ENCODE measurements around the gene R3HDML. TPM values are rescaled to one million over a fixed set of nuclear protein-coding genes. Genes with fewer than 3 reads are reported as not detected.

The R3HDML gene
- total RNA-seq, 2 experiments from 2014 or later = not detected

GRCh38 chr20:44328428-44328827 lies 8.4 kb upstream of the R3HDML start:
- H3K27me3 Mint-ChIP-seq = peaks cover under 1% of the 10 kb centered on the region
- peaks cover 5% of the 10 kb centered on the region for H3K4me1 ChIP-seq (ENCODE audit: insufficient read depth, low read length)
- H3K4me3 Mint-ChIP-seq = no peak overlapping the region
- H3K36me3 Mint-ChIP-seq (ENCODE audit: low read depth) = no peaks in the 10 kb centered on the region
- no peaks in the 10 kb centered on the region for H3K9me3 Mint-ChIP-seq
- no peaks in the 10 kb centered on the region for H3K36me3 ChIP-seq (ENCODE audit: insufficient read depth, low read length)
- no peaks in the 10 kb centered on the region for H3K9me3 ChIP-seq (ENCODE audit: control insufficient read depth in 1 of 2, insufficient read depth in 1 of 2, low read length in 2 of 2)
- no peak for TF ChIP-seq CTCF (IDR thresholded peaks at IDR 0.05)
- no peak overlapping the region for H3K27ac Mint-ChIP-seq
- intact Hi-C loops (cut with DNase I, micrococcal nuclease) = no loop called here
- H3K27ac ChIP-seq (ENCODE audit: low read depth in 1 of 2, low read length in 2 of 2) = no peak overlapping the region
- DNase-seq = no peak
- ChIA-PET POLR2A (no interaction called here), CTCF (interaction anchor here (4.0 kb wide), 1 partner anchor 17 kb away, joined by 13 read pairs; the partner anchor contains the start of gene FITM2)
- no peaks in the 10 kb centered on the region for H3K27me3 ChIP-seq (ENCODE audit: control insufficient read depth in 1 of 2, insufficient read depth in 2 of 2, low read length in 2 of 2)
- no peak overlapping the region for H3K4me3 ChIP-seq (ENCODE audit: low read length)
- ATAC-seq (ENCODE audit: poor library complexity) = no peak
- no peaks in the 10 kb centered on the region for H3K4me1 Mint-ChIP-seq (ENCODE audit: low read depth)

- no peak for TF ChIP-seq CTCF (IDR thresholded peaks at IDR 0.05)
- ATAC-seq (ENCODE audit: poor library complexity) (no peak), DNase-seq (no peak)
- Histone ChIP-seq H3K4me1 (ENCODE audit: insufficient read depth, low read length) (peaks cover 5% of the 10 kb centered on the region), H3K36me3 (ENCODE audit: insufficient read depth, low read length) (no peaks in the 10 kb centered on the region), H3K27ac (ENCODE audit: low read depth in 1 of 2, low read length in 2 of 2) (no peak overlapping the region), H3K9me3 (ENCODE audit: control insufficient read depth in 1 of 2, insufficient read depth in 1 of 2, low read length in 2 of 2) (no peaks in the 10 kb centered on the region), H3K4me3 (ENCODE audit: low read length) (no peak overlapping the region), H3K27me3 (ENCODE audit: control insufficient read depth in 1 of 2, insufficient read depth in 2 of 2, low read length in 2 of 2) (peaks cover 0 to 4% of the 10 kb centered on the region in 2 experiments)
- intact Hi-C loops (cut with DNase I, micrococcal nuclease) = no loop called here
- ChIA-PET POLR2A (no interaction called here), CTCF (no interaction called here)
- H3K4me3 Mint-ChIP-seq = no peak overlapping the region
- no peaks in the 10 kb centered on the region for H3K36me3 Mint-ChIP-seq (ENCODE audit: low read depth)
- H3K27ac Mint-ChIP-seq = no peak overlapping the region
- H3K9me3 Mint-ChIP-seq = no peaks in the 10 kb centered on the region
- no peaks in the 10 kb centered on the region for H3K4me1 Mint-ChIP-seq (ENCODE audit: low read depth)
- peaks cover 12% of the 10 kb centered on the region for H3K27me3 Mint-ChIP-seq
These were observed 5.6 kb upstream of the R3HDML start for GRCh38 chr20:44331201-44331600.

GRCh38 chr20:44334306-44334705 lies 2.5 kb upstream of the R3HDML start:
- no peaks in the 10 kb centered on the region for H3K4me1 Mint-ChIP-seq (ENCODE audit: low read depth)
- no peak for ATAC-seq (ENCODE audit: poor library complexity)

More at GRCh38 chr20:44334306-44334705, 2.5 kb upstream of the R3HDML start:
- Mint-ChIP-seq H3K4me3 (no peak overlapping the region), H3K27ac (no peak overlapping the region), H3K36me3 (ENCODE audit: low read depth) (no peaks in the 10 kb centered on the region), H3K9me3 (no peaks in the 10 kb centered on the region), H3K27me3 (peaks cover 21% of the 10 kb centered on the region)
- no peak overlapping the region for H3K4me3 ChIP-seq (ENCODE audit: low read length)
- intact Hi-C loops (cut with DNase I, micrococcal nuclease) = no loop called here
- H3K9me3 ChIP-seq (ENCODE audit: control insufficient read depth in 1 of 2, insufficient read depth in 1 of 2, low read length in 2 of 2) = no peaks in the 10 kb centered on the region
- H3K27ac ChIP-seq (ENCODE audit: low read depth in 1 of 2, low read length in 2 of 2) = no peak overlapping the region
- H3K27me3 ChIP-seq (ENCODE audit: control insufficient read depth in 1 of 2, insufficient read depth in 2 of 2, low read length in 2 of 2) = peaks cover 0 to 9% of the 10 kb centered on the region in 2 experiments
- no peaks in the 10 kb centered on the region for H3K36me3 ChIP-seq (ENCODE audit: insufficient read depth, low read length)
- ChIA-PET POLR2A (no interaction called here), CTCF (interaction anchor here (0.5 kb wide), 1 partner anchor 434 kb away, joined by 3 read pairs; no protein-coding TSS in a partner anchor)
- DNase-seq = no peak
- no peak for TF ChIP-seq CTCF (IDR thresholded peaks at IDR 0.05)
- H3K4me1 ChIP-seq (ENCODE audit: insufficient read depth, low read length) = no peaks in the 10 kb centered on the region

All from CD4-positive, alpha-beta T cell (primary cell).